GM12878 (cell line): ENCODE results near the gene PRR11. TPM values are rescaled to one million over a fixed set of nuclear protein-coding genes. Genes with fewer than 3 reads are reported as not detected.

Experiments used
- ATAC-seq: fragments of 200-7000 bp; cut with Tn5 transposase; 3 replicates; pipeline ENCODE4 v1.9.1; 2020; ENCODE audit warnings: mild to moderate bottlenecking, moderate library complexity
- BruUV-seq: library from RNA; stranded (reverse); fragments of 400-500 nt; replicated peaks from 2 replicates; lab custom pipeline; 2021; lab: Mats Ljungman, UMichigan
- CTCF ChIA-PET: fragments of 300-600 bp; sonication (Branson Sonifier 250); formaldehyde crosslinking; extraction: SDS; loops from one replicate; lab custom pipeline; 2021; ENCODE audit warnings: inconsistent platforms; lab: Yijun Ruan, JAX
- POLR2A ChIA-PET: fragments of 350-600 bp; formaldehyde crosslinking; extraction: SDS; loops from one replicate; lab custom pipeline; 2021; ENCODE audit warnings: inconsistent platforms; lab: Charles Lee
- RAD21 ChIA-PET: fragments of 300-600 bp; sonication (Branson Sonifier 250); formaldehyde crosslinking; loops from one replicate; lab custom pipeline; 2023; ENCODE audit warnings: antibody characterized with exemption; ENCODE audit not compliant: unreplicated experiment; lab: Charles Lee
- SMC1A ChIA-PET: fragments of 300-600 bp; sonication (Branson Sonifier 250); formaldehyde crosslinking; loops from one replicate; lab custom pipeline; 2023; ENCODE audit not compliant: unreplicated experiment, uncharacterized antibody; lab: Charles Lee
- DNase-seq: peaks from one replicate; pipeline ENCODE4 v3.0.0-alpha.2; 2011; ENCODE audit warnings: low read depth, low spot score
- FAIRE-seq: peaks from 3 replicates; lab custom pipeline; 2011; peaks lifted over from hg19 to GRCh38; lab: Jason Lieb, UNC
- H2AFZ ChIP-seq: 2 replicates; pipeline ENCODE4 v1.6.0; 2011; ENCODE audit warnings: low read depth, low read length, control low read depth; ENCODE audit not compliant: control insufficient read depth
- H3K27ac ChIP-seq: 2 replicates; pipeline ENCODE4 v1.5.1; 2011; ENCODE audit warnings: control low read depth; ENCODE audit not compliant: control insufficient read depth, insufficient read depth
- H3K27me3 ChIP-seq, 2 experiments: replicated peaks in 1 of 2; 2 replicates each; pipeline versions ENCODE4 v1.6.0 to v1.6.1; 2011; ENCODE audit warnings: low read length in 1 of 2; ENCODE audit not compliant: control insufficient read depth in 2 of 2, insufficient read depth in 2 of 2
- H3K36me3 ChIP-seq, 2 experiments: 2 replicates each; pipeline ENCODE4 v1.5.1; 2011; ENCODE audit warnings: low read length in 1 of 2; ENCODE audit not compliant: control insufficient read depth in 2 of 2, insufficient read depth in 2 of 2
- H3K4me1 ChIP-seq: 2 replicates; pipeline ENCODE4 v1.6.1; 2011; ENCODE audit warnings: mild to moderate bottlenecking, low read length, moderate library complexity, mixed read lengths; ENCODE audit not compliant: control insufficient read depth, insufficient read depth
- H3K4me2 ChIP-seq: 2 replicates; pipeline ENCODE4 v1.6.0; 2011; ENCODE audit warnings: control low read depth; ENCODE audit not compliant: control insufficient read depth, insufficient read depth
- H3K4me3 ChIP-seq: fragments of 200-600 bp; sonication (generic); 2 replicates; pipeline ENCODE4 v1.5.1; 2016
- H3K79me2 ChIP-seq: 2 replicates; pipeline ENCODE4 v1.6.0; 2011; ENCODE audit warnings: low read length; ENCODE audit not compliant: control insufficient read depth, insufficient read depth
- H3K9ac ChIP-seq: 2 replicates; pipeline ENCODE4 v1.8.0; 2011; ENCODE audit warnings: low read length, control low read depth, mixed read lengths; ENCODE audit not compliant: control insufficient read depth, insufficient read depth
- H3K9me3 ChIP-seq: replicated peaks from 3 replicates; pipeline ENCODE4 v1.5.1; 2011; ENCODE audit warnings: mild to moderate bottlenecking, low read length; ENCODE audit not compliant: control insufficient read depth, insufficient read depth
- H4K20me1 ChIP-seq: 2 replicates; pipeline ENCODE4 v1.6.0; 2011; ENCODE audit not compliant: control insufficient read depth, insufficient read depth
- CUX1 ChIP-seq: IDR thresholded peaks from 2 replicates; pipeline ENCODE4 v1.6.1; 2012; ENCODE audit warnings: improper control_type of control experiment, low read depth, low read length; ENCODE audit not compliant: insufficient replicate concordance
- IRF3 ChIP-seq: fragments of 450-650 bp; IDR thresholded peaks from 2 replicates; pipeline ENCODE4 v1.6.1; 2014; ENCODE audit warnings: mild to moderate bottlenecking
- NFXL1 ChIP-seq: fragments of 450-650 bp; IDR thresholded peaks from 2 replicates; pipeline ENCODE4 v1.6.1; 2017; ENCODE audit warnings: antibody characterized with exemption, mild to moderate bottlenecking, borderline replicate concordance
- PAX5 ChIP-seq: IDR thresholded peaks from 2 replicates; pipeline ENCODE4 v1.6.1; 2011; ENCODE audit warnings: low read depth, low read length, borderline replicate concordance
- RB1 ChIP-seq: fragments of 450-650 bp; formaldehyde crosslinking; IDR thresholded peaks from 2 replicates; pipeline ENCODE4 v1.6.1; 2017; ENCODE audit warnings: mild to moderate bottlenecking, borderline replicate concordance
- SMAD1 ChIP-seq: fragments of 450-650 bp; IDR thresholded peaks from 2 replicates; pipeline ENCODE4 v1.6.1; 2018; ENCODE audit warnings: mild to moderate bottlenecking, low read depth; ENCODE audit not compliant: partially characterized antibody
- SPI1 ChIP-seq: IDR thresholded peaks from 2 replicates; pipeline ENCODE4 v1.6.1; 2011; ENCODE audit warnings: low read depth, mild to moderate bottlenecking, low read length, moderate library complexity, borderline replicate concordance; ENCODE audit not compliant: insufficient read depth
- SUZ12 ChIP-seq: fragments of 200-600 bp; sonication (generic); IDR thresholded peaks from one replicate; pipeline ENCODE4 v1.6.1; 2018; ENCODE audit warnings: antibody characterized with exemption, mild to moderate bottlenecking; ENCODE audit not compliant: unreplicated experiment
- WGBS: methylation state at CpG from one replicate; pipeline ENCODE4 v1.1.6; 2016; ENCODE audit warnings: low lambda C conversion rate; ENCODE audit not compliant: insufficient replicate concordance, insufficient coverage; ENCODE audit errors: missing lambda C conversion rate; 5-methylcytosine and 5-hydroxymethylcytosine counted together
- in situ Hi-C: fragments of 300-500 bp; cut with MboI; formaldehyde crosslinking; loops from 9 replicates; pipeline ENCODE4 v1.14.3; 2018; ENCODE audit warnings: mixed read lengths
- intact Hi-C: fragments of 100-400 bp; cut with micrococcal nuclease; formaldehyde crosslinking; loops from one replicate; pipeline ENCODE4 v1.14.2; 2022; ENCODE audit not compliant: unreplicated experiment
- polyA plus RNA-seq, 11 experiments: library from polyadenylated mRNA; depleted of rRNA in 4 of 11; unstranded in 6 of 11; stranded (reverse) in 5 of 11; fragments of >200 nt; fragmentation: Nextera tagmentation in 4 of 11; fragmentation: Illumina TruSeq in 1 of 11; extraction: Ambion mirVana in 4 of 11; extraction: Trizol in 1 of 11; gene quantifications; 1 replicate in 1 of 11; 2 replicates in 10 of 11; pipeline versions ENCODE4 v1.2.1 to v1.2.3, GENCODE V29; 2011 to 2016; ENCODE audit warnings: inconsistent platforms in 2 of 11, missing spikeins in 2 of 11, low read depth in 1 of 11
- total RNA-seq, 4 experiments: library from RNA; depleted of rRNA in 3 of 4; stranded (reverse); fragments of >200 nt in 3 of 4; fragmentation: Illumina TruSeq in 1 of 4; extraction: Trizol in 1 of 4; gene quantifications; 2 replicates each; pipeline versions ENCODE4 v1.2.1 to v1.2.3, GENCODE V29; 2013 to 2021

PRR11 gene
- total and polyA plus RNA-seq, 10 of the 15 experiments (the other 5 are each of a cell fraction or from before 2014, with no cell fraction given), result 20.8 to 97.0 (median 48.3) TPM

GRCh38 chr17:59161477-59161876, 5.9 kb downstream of the PRR11 start:
- Histone ChIP-seq H3K4me3 (no peak overlapping the region), H2AFZ (no peak overlapping the region), H3K4me1 (peaks cover 22% of the 10 kb centered on the region), H3K4me2 (no peak overlapping the region), H3K9ac (no peak overlapping the region), H3K36me3 (no peaks in the 10 kb centered on the region), H3K9me3 (no peaks in the 10 kb centered on the region), H3K79me2 (peaks cover 83% of the 10 kb centered on the region), H3K27ac (no peak overlapping the region), H4K20me1 (no peaks in the 10 kb centered on the region), H3K27me3 (no peaks in the 10 kb centered on the region)
- BruUV-seq, result no TSS peak
- FAIRE-seq (peak; percentile 13), DNase-seq (no peak), ATAC-seq (no peak)
- WGBS, result 97% methylated on average over 2 of the region's 2 CpGs
- ChIA-PET SMC1A (interaction anchor here (0.8 to 1.5 kb wide), 2 partner anchors 49 to 53 kb away, joined by 3 to 5 read pairs; no protein-coding TSS in a partner anchor), RAD21 (interaction anchor here (0.5 to 1.4 kb wide), 3 partner anchors 10 to 917 kb away, joined by 3 to 4 read pairs (median 3); partner anchors contain the start of gene HEATR6), CTCF (interaction anchor here (0.6 to 1.1 kb wide), 2 partner anchors 55 to 199 kb away, joined by 3 to 5 read pairs; partner anchors contain the start of gene TRIM37), POLR2A (interaction anchor here (0.6 to 1.5 kb wide), 3 partner anchors 10 to 462 kb away, joined by 3 to 9 read pairs (median 3); partner anchors contain the start of gene GDPD1)
- intact Hi-C loops (no loop called here), in situ Hi-C loops (no loop called here)
- TF ChIP-seq NFXL1 (no peak), SUZ12 (no peak)
- TF ChIP-seq, all 136 proteins: peak for 0

GRCh38 chr17:59165933-59166342, 10.4 kb downstream of the PRR11 start:
- ChIA-PET RAD21 (interaction anchor here (0.9 to 2.2 kb wide), 3 partner anchors 11 to 464 kb away, joined by 3 to 4 read pairs (median 4); partner anchors contain the start of genes PRR11 and SKA2), SMC1A (interaction anchor here (0.8 to 1.6 kb wide), 8 partner anchors 9 to 145 kb away, joined by 3 to 7 read pairs (median 4); partner anchors contain the start of gene SKA2), POLR2A (interaction anchor here (1.0 to 1.3 kb wide), 2 partner anchors 11 to 16 kb away, joined by 3 to 6 read pairs; partner anchors contain the start of genes PRR11 and SKA2), CTCF (interaction anchor here (0.7 to 3.6 kb wide), 6 partner anchors 8 to 778 kb away, joined by 3 to 15 read pairs (median 4); no protein-coding TSS in a partner anchor)
- Histone ChIP-seq H3K27me3 (no peaks in the 10 kb centered on the region), H3K9me3 (no peaks in the 10 kb centered on the region), H3K36me3 (peaks cover 1 to 7% of the 10 kb centered on the region in 2 experiments; a peak in 1 of 4 replicates), H3K27ac (peak overlapping the region; percentile 51), H3K9ac (no peak overlapping the region), H3K4me2 (peak overlapping the region; percentile 36), H3K79me2 (peaks cover 55% of the 10 kb centered on the region), H2AFZ (peak overlapping the region; percentile 86), H3K4me1 (peaks cover 5% of the 10 kb centered on the region), H3K4me3 (no peak overlapping the region), H4K20me1 (no peaks in the 10 kb centered on the region)
- BruUV-seq, result no TSS peak
- intact Hi-C loops (no loop called here), in situ Hi-C loops (no loop called here)
- 19% methylated on average over 2 of the region's 2 CpGs for WGBS
- FAIRE-seq (peak; percentile 83), ATAC-seq (peak; percentile 97), DNase-seq (peak; percentile 57)
- TF ChIP-seq PAX5 (no peak), SMAD1 (peak; percentile 56), IRF3 (no peak), RB1 (0 out of 2 replicates have a peak, but pooled peaks have one; percentile 55), CUX1 (peak; percentile 58), SPI1 (0 out of 2 replicates have a peak, but pooled peaks have one; percentile 33)
